Mononuclear cell (primary cell): ENCODE results near the gene SGIP1. TPM values are rescaled to one million over a fixed set of nuclear protein-coding genes. Genes with fewer than 3 reads are reported as not detected.

Experiments used
- H3K27me3 ChIP-seq: 2 replicates; pipeline ENCODE4 v1.6.0; 2011; ENCODE audit warnings: low read length, control low read depth; ENCODE audit not compliant: insufficient read depth
- H3K4me1 ChIP-seq: 2 replicates; pipeline ENCODE4 v1.5.1; 2011; ENCODE audit warnings: mild to moderate bottlenecking, low read length, control low read depth; ENCODE audit not compliant: insufficient read depth
- H3K4me3 ChIP-seq: 2 replicates; pipeline ENCODE4 v1.5.1; 2011; ENCODE audit warnings: mild to moderate bottlenecking, low read length, moderate library complexity
- H3K9me3 ChIP-seq: 2 replicates; pipeline ENCODE4 v1.5.1; 2011; ENCODE audit warnings: low read depth, mild to moderate bottlenecking, control low read depth, low read length
- total RNA-seq: library from RNA; depleted of rRNA; stranded (reverse); fragments of >200 nt; gene quantifications from one replicate; pipeline ENCODE4 v1.2.3, GENCODE V29; 2012

SGIP1 gene
- total RNA-seq, 1 donor = 0.10 TPM

DNA sequence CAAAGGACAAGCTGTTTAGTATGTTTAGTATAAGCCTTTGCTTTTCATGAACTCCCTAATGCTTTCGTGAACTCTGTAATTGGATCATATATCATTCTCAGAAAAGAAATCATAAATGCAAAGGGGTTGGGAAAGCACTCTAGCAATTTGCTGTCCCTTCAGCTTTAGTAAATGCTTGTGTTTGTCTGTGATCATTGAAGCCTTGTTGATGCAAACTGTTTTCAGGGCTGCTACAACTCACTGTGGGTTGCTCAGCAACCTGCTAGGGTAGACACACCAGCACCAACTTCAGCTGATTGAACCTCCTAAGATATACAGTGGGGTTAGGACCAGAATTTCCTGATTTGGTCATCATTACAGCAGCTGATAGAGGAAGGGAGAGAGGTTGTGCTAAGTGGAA is 95.0 kb downstream of the SGIP1 start:
- H3K4me1 ChIP-seq = no peaks in the 10 kb centered on the region

DNA sequence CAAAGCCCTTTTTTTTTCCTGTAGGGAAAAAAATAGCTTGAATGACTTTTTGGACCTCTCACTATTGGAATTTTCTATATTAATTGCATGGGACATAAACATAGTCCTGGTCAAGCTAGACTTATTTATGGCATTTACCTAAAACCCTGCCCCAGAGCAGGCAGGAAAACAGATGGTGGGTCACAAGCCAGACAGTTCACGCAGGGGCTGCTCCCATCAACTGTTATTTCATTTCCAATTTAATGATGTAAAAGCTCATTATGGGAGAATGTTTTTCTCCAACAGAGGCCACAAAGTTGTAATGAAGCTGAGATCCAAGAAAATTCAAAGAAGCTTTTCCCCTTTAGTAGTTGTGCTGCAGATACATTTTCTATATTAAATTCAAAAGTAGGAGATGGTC is 99.2 kb downstream of the SGIP1 start:
- Histone ChIP-seq H3K4me3 (no peak overlapping the region), H3K4me1 (no peaks in the 10 kb centered on the region), H3K9me3 (no peaks in the 10 kb centered on the region), H3K27me3 (no peaks in the 10 kb centered on the region)

More for the DNA sequence above, 95.0 kb downstream of the SGIP1 start:
- H3K4me3 ChIP-seq = no peak overlapping the region
- no peaks in the 10 kb centered on the region for H3K9me3 ChIP-seq
- H3K27me3 ChIP-seq = no peaks in the 10 kb centered on the region

DNA sequence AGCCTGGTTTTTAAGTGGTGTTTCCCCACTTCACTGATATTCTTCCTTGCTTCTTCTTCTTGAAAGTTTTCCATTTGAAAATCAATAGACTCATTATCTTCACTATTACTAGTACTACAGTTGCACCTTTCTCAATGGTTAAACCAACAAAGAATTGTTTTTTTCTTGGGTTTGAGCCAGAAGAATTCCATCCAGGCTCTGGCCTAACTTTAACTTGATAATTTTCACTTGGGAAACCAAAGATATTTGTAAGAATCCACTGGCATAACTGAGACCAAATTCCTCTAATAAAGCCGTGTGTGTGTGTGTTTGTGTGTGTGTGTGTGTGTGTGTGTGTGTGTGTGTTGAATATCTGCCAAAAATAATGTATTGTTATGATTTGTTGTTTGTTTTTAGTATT is 103.2 kb downstream of the SGIP1 start:
- H3K9me3 ChIP-seq = no peaks in the 10 kb centered on the region
- H3K4me3 ChIP-seq = no peak overlapping the region
- H3K27me3 ChIP-seq = no peaks in the 10 kb centered on the region
- no peaks in the 10 kb centered on the region for H3K4me1 ChIP-seq

DNA sequence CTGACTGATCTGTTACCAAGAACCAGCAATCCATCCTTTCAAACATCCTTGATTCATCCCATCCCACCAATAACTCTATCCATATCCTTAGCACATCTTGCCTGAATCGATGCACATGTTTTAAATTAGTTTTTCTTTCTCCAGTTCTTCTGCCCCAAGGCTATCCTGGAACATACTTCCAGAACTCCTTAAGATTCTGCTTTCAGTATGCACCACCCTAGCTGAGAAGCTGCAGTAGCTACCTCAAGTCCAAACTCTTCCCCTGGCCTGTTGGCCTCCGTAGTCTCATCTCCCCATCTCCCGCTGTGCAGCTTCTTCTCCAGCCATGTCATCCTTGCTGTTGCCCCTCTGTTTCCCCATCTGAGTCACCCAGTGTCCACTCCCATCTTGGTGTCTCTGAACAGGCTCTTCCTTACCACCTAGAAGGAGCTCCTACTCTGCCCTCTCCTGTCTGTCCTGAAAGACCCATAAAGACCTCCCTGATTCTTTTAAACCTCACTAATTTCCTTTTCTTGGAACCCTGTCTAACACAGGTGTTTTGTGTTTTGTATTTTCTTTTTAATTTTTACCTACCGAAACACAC is 108.0 kb downstream of the SGIP1 start:
- no peaks in the 10 kb centered on the region for H3K27me3 ChIP-seq
- H3K4me3 ChIP-seq = no peak overlapping the region
- H3K9me3 ChIP-seq = no peaks in the 10 kb centered on the region
- H3K4me1 ChIP-seq = no peaks in the 10 kb centered on the region

DNA sequence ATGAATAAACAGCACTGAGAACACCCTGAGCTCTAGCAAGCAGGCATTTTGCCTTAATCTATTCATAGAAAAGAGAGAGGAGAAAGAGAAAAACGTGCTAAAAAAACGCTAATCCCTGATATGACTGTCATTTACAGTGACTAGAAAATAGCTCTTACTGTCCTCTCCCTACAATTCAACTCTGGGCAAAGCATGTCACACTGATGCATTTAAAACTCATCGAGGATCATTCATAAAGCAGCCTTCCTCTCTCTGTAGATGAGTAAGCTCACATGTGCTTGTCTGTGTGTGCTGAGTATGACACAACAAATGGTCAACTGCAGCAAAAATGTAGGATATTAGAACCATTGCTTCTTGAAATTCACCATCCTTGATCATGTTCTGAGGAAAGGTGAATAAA is 109.0 kb downstream of the SGIP1 start:
- Histone ChIP-seq H3K4me3 (no peak overlapping the region), H3K4me1 (no peaks in the 10 kb centered on the region), H3K9me3 (no peaks in the 10 kb centered on the region), H3K27me3 (no peaks in the 10 kb centered on the region)

DNA sequence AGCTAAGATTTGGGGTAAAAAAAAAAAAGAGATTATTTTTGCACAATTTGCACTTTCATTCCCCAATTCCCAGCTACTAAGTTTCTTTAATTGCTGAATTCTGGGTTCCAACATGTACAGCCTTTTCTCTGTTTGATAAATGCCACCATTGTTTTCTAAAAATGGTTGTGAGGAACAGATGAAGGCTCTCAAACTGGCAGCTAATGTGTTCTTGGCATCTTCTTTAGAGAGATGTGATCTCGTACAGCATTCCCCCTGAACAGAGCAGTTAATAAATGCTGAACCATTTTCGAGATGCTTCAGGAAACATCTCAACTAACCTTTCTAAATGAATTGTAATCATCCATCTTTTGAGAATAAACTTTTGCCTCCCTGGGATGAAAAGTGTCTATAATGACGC is 110.4 kb downstream of the SGIP1 start:
- peaks cover 11% of the 10 kb centered on the region for H3K4me1 ChIP-seq
- H3K4me3 ChIP-seq = no peak overlapping the region
- no peaks in the 10 kb centered on the region for H3K27me3 ChIP-seq
- no peaks in the 10 kb centered on the region for H3K9me3 ChIP-seq

DNA sequence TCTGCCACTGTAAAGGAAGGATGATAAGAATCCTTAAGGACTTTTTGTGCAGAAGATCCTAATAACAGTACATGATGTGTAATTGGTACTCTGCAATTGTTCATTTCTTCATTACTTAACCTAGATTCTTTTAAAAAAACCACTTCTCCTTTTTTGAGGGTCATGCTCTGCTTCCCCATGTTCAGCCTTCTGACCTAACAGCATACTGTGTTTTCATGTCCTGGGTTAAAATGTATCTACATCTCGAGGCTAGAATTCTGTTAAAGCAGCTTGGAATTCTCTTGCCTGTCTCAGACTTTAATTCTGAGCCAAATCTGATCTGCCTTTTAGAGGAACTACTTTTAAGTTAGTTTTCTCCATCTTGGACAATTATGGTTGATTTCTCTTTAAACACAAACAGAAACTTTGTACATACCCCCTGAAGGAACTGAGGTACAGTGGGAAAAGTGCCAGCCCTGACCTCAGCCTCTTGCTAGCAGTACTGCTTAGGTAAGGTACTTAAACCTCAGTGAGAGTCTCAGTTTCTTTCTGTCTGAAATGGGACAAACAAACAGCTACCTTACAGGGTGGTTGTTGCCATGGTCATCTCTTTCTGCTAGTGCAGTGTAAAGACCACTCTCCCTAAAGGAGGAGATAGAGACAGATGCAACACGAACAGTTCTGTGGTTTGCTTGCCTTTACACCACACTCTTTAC is 115.1 kb downstream of the SGIP1 start:
- peaks cover 12% of the 10 kb centered on the region for H3K4me1 ChIP-seq
- H3K9me3 ChIP-seq = no peaks in the 10 kb centered on the region
- no peak overlapping the region for H3K4me3 ChIP-seq
- no peaks in the 10 kb centered on the region for H3K27me3 ChIP-seq

DNA sequence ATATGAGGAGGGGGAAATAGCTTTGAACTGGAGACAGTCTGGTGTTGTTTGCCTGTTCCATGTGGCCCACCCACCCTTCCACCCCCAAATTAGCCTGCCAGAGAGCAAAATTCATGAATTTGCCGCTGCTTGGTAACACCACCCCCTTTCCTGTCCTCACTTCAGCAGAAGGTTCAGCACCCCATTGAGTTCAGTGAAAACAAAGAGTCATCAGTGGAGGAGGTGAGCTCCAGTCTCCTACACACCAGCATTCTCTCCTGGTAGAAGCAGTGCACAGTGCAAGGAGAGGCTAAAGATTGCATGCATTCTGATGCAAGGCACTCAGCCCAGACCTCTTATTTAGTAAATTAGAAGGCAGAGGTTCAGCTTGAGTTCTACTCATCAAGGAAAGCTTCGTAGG is 118.6 kb downstream of the SGIP1 start:
- Histone ChIP-seq H3K9me3 (no peaks in the 10 kb centered on the region), H3K27me3 (no peaks in the 10 kb centered on the region), H3K4me1 (peaks cover 12% of the 10 kb centered on the region), H3K4me3 (no peak overlapping the region)

DNA sequence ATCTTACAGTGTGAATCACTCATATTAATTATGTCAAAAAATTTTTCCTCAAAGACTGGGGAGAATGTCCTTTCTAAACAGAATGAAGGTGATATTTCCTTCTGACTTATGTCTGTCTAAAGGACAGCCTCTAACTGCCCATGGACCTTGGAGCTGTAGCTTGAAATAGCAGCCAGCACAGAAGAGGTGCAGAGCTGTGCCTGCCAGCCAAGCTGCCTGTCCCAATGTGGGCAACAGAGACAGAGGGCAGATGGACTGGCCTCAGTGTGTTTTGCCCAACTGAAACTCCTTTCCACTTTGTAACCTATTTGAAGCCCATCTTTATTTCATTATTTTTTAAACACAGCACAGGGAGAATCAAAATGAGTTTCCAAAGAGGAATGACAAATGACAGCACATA is 120.7 kb downstream of the SGIP1 start:
- Histone ChIP-seq H3K27me3 (no peaks in the 10 kb centered on the region), H3K9me3 (no peaks in the 10 kb centered on the region), H3K4me1 (no peaks in the 10 kb centered on the region), H3K4me3 (no peak overlapping the region)

DNA sequence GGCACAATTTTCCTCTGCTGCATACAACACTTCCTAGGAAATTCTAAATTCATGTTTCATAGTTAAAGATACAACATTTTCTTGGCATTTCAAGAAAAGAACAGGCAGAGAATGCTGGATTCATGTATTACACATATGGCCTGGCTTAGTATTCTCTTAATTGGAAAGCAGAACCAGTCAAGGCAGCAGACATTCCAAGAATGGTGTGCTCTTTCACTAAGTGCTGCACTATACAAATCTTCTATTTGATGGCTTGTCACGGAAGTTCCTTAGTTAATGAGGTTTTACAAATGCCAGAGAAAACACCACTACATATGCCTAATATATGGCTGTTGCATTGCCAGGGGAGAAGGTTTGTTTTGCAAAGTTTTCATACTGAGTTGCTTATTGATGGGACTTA is 137.5 kb downstream of the SGIP1 start:
- Histone ChIP-seq H3K4me1 (no peaks in the 10 kb centered on the region), H3K9me3 (no peaks in the 10 kb centered on the region), H3K27me3 (no peaks in the 10 kb centered on the region), H3K4me3 (no peak overlapping the region)

DNA sequence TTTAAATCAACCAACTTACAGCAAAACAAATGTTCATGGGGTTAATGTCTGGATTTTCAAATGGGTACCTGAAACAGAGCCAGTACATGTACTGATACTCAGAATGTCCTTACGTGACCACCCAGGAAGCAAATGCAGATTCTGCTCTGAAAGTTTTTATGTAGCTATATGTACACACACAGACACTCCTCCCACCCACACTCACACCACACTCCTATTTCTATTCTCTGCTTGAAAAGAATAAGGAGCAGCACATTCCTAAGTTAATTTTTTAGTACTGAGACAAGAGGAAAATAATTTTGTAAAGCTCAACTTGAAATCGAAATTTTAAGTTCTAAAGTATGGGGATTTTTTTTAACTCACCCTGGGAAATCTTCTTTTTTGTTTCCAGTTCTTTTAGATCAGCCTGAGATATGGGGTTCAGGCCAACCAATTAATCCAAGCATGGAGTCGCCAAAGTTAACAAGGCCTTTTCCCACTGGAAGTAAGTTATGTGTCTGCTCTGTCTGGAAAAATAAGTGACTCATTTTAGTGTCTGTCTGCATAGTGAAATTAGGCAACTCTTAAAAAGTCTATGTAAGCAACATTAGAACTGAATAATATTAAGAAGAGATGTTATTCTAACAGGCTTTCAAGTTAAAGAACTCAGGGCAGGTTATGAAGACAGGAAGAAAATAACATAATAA is 142.8 kb downstream of the SGIP1 start:
- H3K4me1 ChIP-seq = no peaks in the 10 kb centered on the region
- H3K4me3 ChIP-seq = no peak overlapping the region
- no peaks in the 10 kb centered on the region for H3K9me3 ChIP-seq
- H3K27me3 ChIP-seq = no peaks in the 10 kb centered on the region

DNA sequence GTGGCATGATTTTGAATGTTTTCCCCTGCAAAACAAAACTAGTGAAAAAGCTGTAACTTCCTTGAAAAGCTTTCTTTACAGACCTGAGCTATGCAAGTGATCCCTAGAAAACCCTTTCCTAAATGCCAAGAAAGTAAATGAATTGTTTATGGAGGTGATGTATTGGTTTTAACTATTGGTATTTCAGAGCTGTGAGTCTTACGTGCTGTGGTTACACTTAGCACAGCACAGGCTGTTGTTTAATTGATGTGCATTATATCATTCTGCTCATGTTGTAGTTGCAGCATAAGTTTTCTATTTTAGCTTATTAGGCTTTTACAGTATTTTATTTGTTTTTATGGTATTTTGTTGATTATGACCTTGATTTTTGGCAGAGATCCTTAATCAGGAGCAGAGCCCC is 144.2 kb downstream of the SGIP1 start:
- no peaks in the 10 kb centered on the region for H3K9me3 ChIP-seq
- no peaks in the 10 kb centered on the region for H3K27me3 ChIP-seq
- H3K4me3 ChIP-seq = no peak overlapping the region
- H3K4me1 ChIP-seq = no peaks in the 10 kb centered on the region

DNA sequence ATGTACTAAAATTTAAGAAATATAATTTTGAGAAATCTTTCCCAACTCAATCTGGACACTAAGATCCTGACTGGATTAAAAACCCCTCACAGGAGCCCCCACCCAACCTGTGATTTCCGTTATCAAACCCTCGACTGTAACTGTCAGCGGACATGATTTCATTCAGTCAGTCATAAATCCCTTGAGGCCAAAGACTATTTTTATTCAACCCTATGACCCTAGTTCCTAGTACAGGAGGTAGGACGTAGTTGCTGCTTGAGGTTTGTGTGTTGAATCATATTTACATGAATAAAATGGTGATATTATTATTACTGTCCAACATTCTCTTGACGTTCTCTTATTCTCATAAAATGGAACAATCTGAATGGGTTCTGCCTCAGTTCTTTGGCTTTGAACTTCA is 145.2 kb downstream of the SGIP1 start:
- Histone ChIP-seq H3K9me3 (no peaks in the 10 kb centered on the region), H3K4me1 (no peaks in the 10 kb centered on the region), H3K27me3 (no peaks in the 10 kb centered on the region), H3K4me3 (no peak overlapping the region)

DNA sequence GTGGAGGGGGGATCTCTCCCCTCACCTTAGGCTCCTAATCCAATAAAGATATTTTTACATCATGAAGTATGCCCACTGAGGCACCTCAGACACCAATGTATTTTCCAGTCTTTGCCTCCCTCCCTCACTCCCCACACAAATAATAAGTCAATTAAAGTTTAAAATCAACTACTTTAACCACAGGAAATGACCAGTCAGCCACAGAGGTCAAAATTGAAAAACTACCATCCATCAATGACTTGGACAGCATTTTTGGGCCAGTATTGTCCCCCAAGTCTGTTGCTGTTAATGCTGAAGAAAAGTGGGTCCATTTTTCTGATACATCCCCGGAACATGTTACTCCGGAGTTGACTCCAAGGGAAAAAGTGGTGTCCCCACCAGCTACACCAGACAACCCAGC is 147.7 kb downstream of the SGIP1 start:
- no peaks in the 10 kb centered on the region for H3K4me1 ChIP-seq
- no peaks in the 10 kb centered on the region for H3K27me3 ChIP-seq
- H3K4me3 ChIP-seq = no peak overlapping the region
- H3K9me3 ChIP-seq = no peaks in the 10 kb centered on the region

DNA sequence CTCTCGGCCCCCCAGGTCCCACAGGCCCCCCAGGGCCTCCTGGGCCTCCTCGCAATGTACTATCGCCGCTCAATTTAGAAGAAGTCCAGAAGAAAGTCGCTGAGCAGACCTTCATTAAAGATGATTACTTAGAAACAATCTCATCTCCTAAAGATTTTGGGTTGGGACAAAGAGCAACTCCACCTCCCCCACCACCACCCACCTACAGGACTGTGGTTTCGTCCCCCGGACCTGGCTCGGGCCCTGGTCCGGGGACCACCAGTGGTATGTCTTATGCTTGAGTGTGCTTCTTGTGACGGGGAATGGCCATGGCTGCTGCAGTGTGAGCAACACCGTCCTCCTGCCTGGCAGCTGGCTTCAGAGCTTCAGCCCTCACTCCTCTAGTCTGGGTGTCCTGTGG is 148.2 kb downstream of the SGIP1 start:
- H3K4me3 ChIP-seq = no peak overlapping the region
- no peaks in the 10 kb centered on the region for H3K27me3 ChIP-seq
- H3K4me1 ChIP-seq = no peaks in the 10 kb centered on the region
- H3K9me3 ChIP-seq = no peaks in the 10 kb centered on the region

DNA sequence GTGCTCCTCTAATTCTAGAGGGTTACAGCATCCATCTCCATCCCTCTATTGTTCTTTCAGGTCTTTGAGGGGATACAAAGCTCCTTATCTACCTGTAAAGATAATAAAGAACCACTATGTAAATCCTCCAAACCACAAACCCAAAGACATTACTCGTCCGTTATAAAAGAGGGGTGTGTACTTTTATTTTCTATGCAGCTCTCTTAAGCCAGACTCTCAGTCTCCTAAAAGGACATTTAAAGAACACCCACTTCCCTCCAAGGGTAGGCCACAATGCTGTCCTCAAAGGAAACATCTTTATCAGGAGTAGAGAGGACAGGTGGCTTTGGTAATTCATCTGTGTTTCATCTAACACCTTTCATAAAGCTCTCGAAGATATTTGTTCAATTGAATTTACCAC is 150.4 kb downstream of the SGIP1 start:
- no peaks in the 10 kb centered on the region for H3K9me3 ChIP-seq
- no peaks in the 10 kb centered on the region for H3K27me3 ChIP-seq
- H3K4me1 ChIP-seq = no peaks in the 10 kb centered on the region
- no peak overlapping the region for H3K4me3 ChIP-seq
